Type B pancreatic cell (in vitro differentiated cells): ENCODE measurements around the gene CAPN10. TPM values are rescaled to one million over a fixed set of nuclear protein-coding genes. Genes with fewer than 3 reads are reported as not detected.

Source experiments
- DNase-seq: peaks from one replicate; pipeline ENCODE4 v3.0.0; 2021; ENCODE audit warnings: mixed read lengths; ENCODE audit not compliant: unreplicated experiment; ENCODE audit errors: extremely low spot score
- H3K27ac Mint-ChIP-seq: 2 replicates; pipeline ENCODE4 v1.8.0; 2021; ENCODE audit warnings: mild to moderate bottlenecking, mixed read lengths
- H3K27me3 Mint-ChIP-seq: 2 replicates; pipeline ENCODE4 v1.8.0; 2021; ENCODE audit warnings: mixed read lengths
- H3K36me3 Mint-ChIP-seq: 2 replicates; pipeline ENCODE4 v1.8.0; 2021; ENCODE audit warnings: mixed read lengths
- H3K4me1 Mint-ChIP-seq: one replicate; pipeline ENCODE4 v1.8.0; 2021; ENCODE audit warnings: mixed read lengths; ENCODE audit not compliant: unreplicated experiment
- H3K4me3 Mint-ChIP-seq: 2 replicates; pipeline ENCODE4 v1.8.0; 2021; ENCODE audit warnings: mild to moderate bottlenecking, mixed read lengths
- H3K9me3 Mint-ChIP-seq: 2 replicates; pipeline ENCODE4 v1.8.0; 2021; ENCODE audit warnings: mixed read lengths
- total RNA-seq: library from RNA; stranded (reverse); gene quantifications from 2 replicates; pipeline ENCODE4 v1.2.1, GENCODE V29; 2021; ENCODE audit warnings: low replicate concordance
- TF ChIP-seq, protein P1 (sequence below): fragments of 200-600 bp; sonication (generic); conservative IDR thresholded peaks from 2 replicates; pipeline ENCODE4 v1.5.0; 2021; ENCODE audit warnings: antibody characterized with exemption, mild to moderate bottlenecking

Gene CAPN10
- total RNA-seq, 1 donor from 2014 or later = 55.2 TPM

DNA sequence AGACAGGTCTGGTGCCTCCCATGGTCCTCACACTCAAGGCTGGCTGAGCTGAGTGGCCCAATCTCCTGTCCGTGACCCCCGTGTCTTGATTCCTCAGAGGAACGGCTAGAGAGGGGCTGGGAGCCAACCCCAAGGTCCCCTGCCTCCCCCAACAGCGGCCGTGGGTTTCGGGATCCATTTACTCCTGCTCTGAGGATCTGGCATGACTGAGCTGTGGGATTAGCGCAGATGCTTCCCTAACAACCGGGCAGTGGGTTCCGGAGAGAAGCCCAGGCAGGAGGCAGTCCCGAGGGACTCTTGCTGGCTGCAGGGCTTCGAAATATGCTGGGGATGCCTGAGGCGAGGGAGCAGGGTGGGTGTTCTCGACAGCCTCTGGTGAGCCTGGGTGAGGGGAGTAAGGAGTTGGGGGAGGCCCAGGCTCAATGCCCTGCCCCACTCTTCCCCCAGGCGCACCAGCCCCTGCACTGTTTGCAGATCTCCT is 57.7 kb downstream of the CAPN10 start:
- Mint-ChIP-seq H3K27me3 (peaks cover 41% of the 10 kb centered on the region), H3K36me3 (no peaks in the 10 kb centered on the region), H3K9me3 (no peaks in the 10 kb centered on the region), H3K27ac (no peak overlapping the region), H3K4me3 (no peak overlapping the region), H3K4me1 (peaks cover 7% of the 10 kb centered on the region)
- no peak for DNase-seq
- TF ChIP-seq, protein P1, sequence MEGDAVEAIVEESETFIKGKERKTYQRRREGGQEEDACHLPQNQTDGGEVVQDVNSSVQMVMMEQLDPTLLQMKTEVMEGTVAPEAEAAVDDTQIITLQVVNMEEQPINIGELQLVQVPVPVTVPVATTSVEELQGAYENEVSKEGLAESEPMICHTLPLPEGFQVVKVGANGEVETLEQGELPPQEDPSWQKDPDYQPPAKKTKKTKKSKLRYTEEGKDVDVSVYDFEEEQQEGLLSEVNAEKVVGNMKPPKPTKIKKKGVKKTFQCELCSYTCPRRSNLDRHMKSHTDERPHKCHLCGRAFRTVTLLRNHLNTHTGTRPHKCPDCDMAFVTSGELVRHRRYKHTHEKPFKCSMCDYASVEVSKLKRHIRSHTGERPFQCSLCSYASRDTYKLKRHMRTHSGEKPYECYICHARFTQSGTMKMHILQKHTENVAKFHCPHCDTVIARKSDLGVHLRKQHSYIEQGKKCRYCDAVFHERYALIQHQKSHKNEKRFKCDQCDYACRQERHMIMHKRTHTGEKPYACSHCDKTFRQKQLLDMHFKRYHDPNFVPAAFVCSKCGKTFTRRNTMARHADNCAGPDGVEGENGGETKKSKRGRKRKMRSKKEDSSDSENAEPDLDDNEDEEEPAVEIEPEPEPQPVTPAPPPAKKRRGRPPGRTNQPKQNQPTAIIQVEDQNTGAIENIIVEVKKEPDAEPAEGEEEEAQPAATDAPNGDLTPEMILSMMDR = no peak

DNA sequence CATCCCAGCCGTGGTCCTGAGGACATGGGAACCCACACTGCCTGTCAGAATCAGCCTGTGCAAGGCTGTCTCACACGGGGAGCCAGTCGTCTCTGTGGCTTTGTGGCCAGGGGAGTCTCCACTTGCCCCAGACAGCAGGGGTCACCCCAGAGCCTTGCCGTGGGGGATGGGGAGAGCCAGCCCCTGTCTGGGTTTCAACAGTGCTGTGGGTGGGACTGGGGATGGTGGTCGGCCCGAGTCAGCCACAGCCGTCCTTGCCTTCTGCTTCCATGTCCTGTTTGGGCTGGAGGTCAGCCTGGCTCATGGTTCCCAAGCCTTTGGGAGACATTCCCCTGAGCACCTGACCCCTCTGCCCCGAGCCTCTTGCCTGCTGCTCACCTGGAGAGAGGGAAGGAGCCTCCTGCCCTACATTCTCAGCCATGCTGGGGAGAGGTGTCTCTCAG is 58.3 kb downstream of the CAPN10 start:
- Mint-ChIP-seq H3K27ac (no peak overlapping the region), H3K4me3 (no peak overlapping the region), H3K36me3 (no peaks in the 10 kb centered on the region), H3K27me3 (peaks cover 41% of the 10 kb centered on the region), H3K4me1 (peaks cover 11% of the 10 kb centered on the region), H3K9me3 (no peaks in the 10 kb centered on the region)
- TF ChIP-seq, protein P1 = no peak
- no peak for DNase-seq

DNA sequence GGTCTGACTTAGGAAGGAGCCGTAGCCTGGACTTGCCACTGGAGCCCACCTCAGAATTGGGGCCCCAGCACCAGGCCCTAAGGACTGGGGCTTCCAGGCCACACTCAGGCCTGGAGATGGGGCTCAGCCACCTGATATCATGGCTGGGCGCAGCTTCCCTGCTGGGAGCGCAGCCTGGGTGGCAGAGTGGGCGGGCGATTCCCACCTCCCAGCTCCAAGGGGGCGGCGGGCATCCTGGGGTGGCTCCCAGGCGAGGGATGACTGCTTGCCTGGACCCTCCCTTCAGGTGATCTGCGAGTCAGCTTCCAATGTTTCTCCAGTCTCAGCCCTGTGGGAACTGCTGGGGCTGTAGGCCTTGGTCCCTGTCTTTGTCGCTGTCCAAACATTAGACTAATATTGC is 58.8 kb downstream of the CAPN10 start:
- DNase-seq = no peak
- TF ChIP-seq, protein P1 = no peak
- no peak overlapping the region for H3K4me3 Mint-ChIP-seq
- no peaks in the 10 kb centered on the region for H3K9me3 Mint-ChIP-seq
- no peak overlapping the region for H3K27ac Mint-ChIP-seq
- peaks cover 44% of the 10 kb centered on the region for H3K27me3 Mint-ChIP-seq
- peaks cover 11% of the 10 kb centered on the region for H3K4me1 Mint-ChIP-seq
- no peaks in the 10 kb centered on the region for H3K36me3 Mint-ChIP-seq

DNA sequence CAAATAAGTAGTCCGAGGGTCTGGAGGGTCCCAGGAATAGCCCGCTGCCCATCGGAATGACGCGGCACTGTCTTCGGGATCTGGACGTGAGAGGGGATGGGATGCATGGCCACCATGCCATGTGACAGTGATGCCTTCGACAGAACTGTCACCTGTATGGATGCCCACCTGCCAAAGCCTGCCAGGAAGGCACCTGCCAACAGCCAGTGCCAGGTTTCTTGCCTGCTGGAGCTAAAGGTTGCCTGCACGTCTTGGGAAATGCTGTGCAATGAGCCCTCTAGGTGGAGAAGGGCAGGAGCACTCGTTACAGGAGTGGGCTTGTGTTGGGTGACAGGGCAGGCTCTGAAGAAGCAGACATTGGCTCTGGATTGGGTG is 59.3 kb downstream of the CAPN10 start:
- Mint-ChIP-seq H3K27ac (no peak overlapping the region), H3K9me3 (no peaks in the 10 kb centered on the region), H3K27me3 (peaks cover 45% of the 10 kb centered on the region), H3K4me3 (no peak overlapping the region), H3K4me1 (peaks cover 11% of the 10 kb centered on the region), H3K36me3 (no peaks in the 10 kb centered on the region)
- DNase-seq = no peak
- TF ChIP-seq, protein P1 = no peak

DNA sequence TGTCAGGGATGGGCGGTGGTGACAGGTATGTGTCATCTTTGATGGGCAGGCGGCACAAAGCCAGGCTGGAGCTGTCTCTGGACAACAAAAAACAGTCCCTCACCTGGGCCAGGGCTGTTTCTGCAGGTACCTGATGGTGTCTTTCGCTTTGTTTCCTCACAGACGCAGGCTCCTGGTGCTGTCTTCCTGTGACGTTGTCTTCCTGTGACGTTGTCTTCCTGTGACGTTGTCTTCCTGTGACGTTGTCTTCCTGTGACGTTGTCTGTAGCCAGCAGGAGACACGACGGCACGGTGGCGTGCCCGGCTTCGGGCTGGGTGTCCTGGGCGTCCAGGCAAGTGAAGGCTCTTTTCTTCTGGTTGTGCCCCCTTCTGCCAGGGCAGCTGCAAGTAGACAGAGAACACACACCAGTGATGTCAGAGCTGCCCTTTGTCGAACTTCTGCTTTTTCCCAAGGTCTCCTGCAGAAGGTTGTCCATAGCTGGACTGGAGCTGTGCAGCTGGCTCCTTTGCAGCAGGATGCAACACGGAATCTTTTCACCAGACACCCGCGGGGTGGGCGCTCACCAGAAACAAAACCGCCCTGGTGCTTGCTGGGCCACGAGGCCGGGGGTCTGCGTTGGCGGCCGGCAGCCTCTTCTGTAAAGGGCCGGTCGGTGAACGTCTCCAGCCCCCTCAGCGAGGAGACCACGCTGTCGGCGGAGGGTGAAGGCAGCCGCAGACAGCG is 59.8 kb downstream of the CAPN10 start:
- DNase-seq = no peak
- Mint-ChIP-seq H3K36me3 (no peaks in the 10 kb centered on the region), H3K27me3 (peaks cover 47% of the 10 kb centered on the region), H3K27ac (no peak overlapping the region), H3K9me3 (no peaks in the 10 kb centered on the region), H3K4me3 (no peak overlapping the region), H3K4me1 (peaks cover 11% of the 10 kb centered on the region)
- TF ChIP-seq, protein P1 = no peak
